Sigmoid colon (tissue), 7 donors: ENCODE data around the gene TOM1L2. TPM values are rescaled to one million over a fixed set of nuclear protein-coding genes. Genes with fewer than 3 reads are reported as not detected.

Experiments
- DNase-seq: peaks from one replicate; pipeline ENCODE4 v3.0.0-alpha.2; 2019
- H3K27ac ChIP-seq, 4 donors: fragments of 200-600 bp; sonication (generic); one replicate each; pipeline ENCODE4 v1.5.1; 2016 to 2019; ENCODE audit warnings: mild to moderate bottlenecking in 1 of 4
- H3K27me3 ChIP-seq, 3 donors: fragments of 200-600 bp; sonication (generic); one replicate each; pipeline ENCODE4 v1.5.1; 2019; ENCODE audit warnings: mild to moderate bottlenecking in 1 of 3
- H3K36me3 ChIP-seq, 4 donors: fragments of 200-600 bp; sonication (generic); one replicate each; pipeline ENCODE4 v1.5.1; 2016 to 2019
- H3K4me1 ChIP-seq, 4 donors: fragments of 200-600 bp; sonication (generic); one replicate each; pipeline ENCODE4 v1.5.1; 2017 to 2019
- H3K4me3 ChIP-seq, 4 donors: fragments of 200-600 bp; sonication (generic); one replicate each; pipeline ENCODE4 v1.5.1; 2017 to 2019; ENCODE audit warnings: mild to moderate bottlenecking in 2 of 4, moderate library complexity in 1 of 4
- H3K9me3 ChIP-seq, 4 donors: fragments of 200-600 bp in 3 of 4; sonication (generic) in 3 of 4; one replicate each; pipeline versions ENCODE4 v1.5.1 to v1.6.1; 2013 to 2019
- CTCF ChIP-seq, 4 experiments: fragments of 450-650 bp in 3 of 4; fragments of 200-600 bp in 1 of 4; IDR thresholded peaks; one replicate each; pipeline ENCODE4 v1.5.1; 2016 to 2019; ENCODE audit warnings: antibody characterized with exemption in 4 of 4, mild to moderate bottlenecking in 3 of 4, moderate library complexity in 2 of 4
- EP300 ChIP-seq, 4 donors: sonication (generic); formaldehyde crosslinking; IDR thresholded peaks; one replicate each; pipeline ENCODE4 v1.6.1; 2017; ENCODE audit warnings: antibody characterized with exemption in 4 of 4
- POLR2A ChIP-seq, 2 donors: fragments of 450-650 bp; IDR thresholded peaks; one replicate each; pipeline ENCODE4 v1.6.1; 2016; ENCODE audit warnings: antibody characterized with exemption in 2 of 2, mild to moderate bottlenecking in 2 of 2, moderate library complexity in 2 of 2
- POLR2AphosphoS5 ChIP-seq, 4 donors: sonication (generic); formaldehyde crosslinking; IDR thresholded peaks; one replicate each; pipeline ENCODE4 v1.6.1; 2017; ENCODE audit warnings: antibody characterized with exemption in 4 of 4
- WGBS, 2 donors: extraction: QIAGEN DNeasy Blood & Tissue Kit; methylation state at CpG; one replicate each; pipeline ENCODE4 v1.1.7; 2013; 5-methylcytosine and 5-hydroxymethylcytosine counted together
- intact Hi-C: fragments of 100-400 bp; cut with DNase I; formaldehyde crosslinking; loops from one replicate; pipeline ENCODE4 v1.15.1; 2023
- polyA plus RNA-seq, 3 donors: library from polyadenylated mRNA; stranded (reverse); fragments of 200-250 nt; gene quantifications; one replicate each; pipeline ENCODE4 v1.2.3, GENCODE V29; 2013
- total RNA-seq, 4 donors: library from RNA; depleted of rRNA; stranded (reverse); fragments of >200 nt; gene quantifications; one replicate each; pipeline ENCODE4 v1.1.0, GENCODE V29; 2016
- donor health status: healthy with polysubstance abuse.
- donor health status: Bipolar disorder and iron deficiency.
- donor health status: healthy.

TOM1L2 gene
- total and polyA plus RNA-seq, 7 donors: 13.8 to 215 (median 43.3) TPM

- DNase-seq: no peak
- Histone ChIP-seq H3K27ac (peak overlapping the region in 2 of 4 donors; percentile 86 to 92), H3K9me3 (no peaks in the 10 kb centered on the region), H3K4me1 (peaks cover 0 to 62% (median 52%) of the 10 kb centered on the region in 4 donors), H3K27me3 (no peaks in the 10 kb centered on the region), H3K36me3 (peaks cover 0 to 7% (median under 1%) of the 10 kb centered on the region in 4 donors), H3K4me3 (no peak overlapping the region)
- TF ChIP-seq POLR2AphosphoS5 (IDR thresholded peaks at IDR 0.05) (no peak), CTCF (IDR thresholded peaks at IDR 0.05) (no peak), EP300 (IDR thresholded peaks at IDR 0.05) (no peak), POLR2A (IDR thresholded peaks at IDR 0.05) (no peak)
- intact Hi-C loops: no loop called here
- WGBS, 2 donors: 83 to 84% methylated on average over 8 of the region's 8 CpGs
These were observed 98.7 kb downstream of the TOM1L2 start for GRCh38 chr17:17873450-17873991.

GRCh38 chr17:17872547-17873345, 99.5 kb downstream of the TOM1L2 start:
- intact Hi-C loops: no loop called here
- peak overlapping the region in 2 of 4 donors; percentile 86 to 92 for H3K27ac ChIP-seq
- TF ChIP-seq CTCF (IDR thresholded peaks at IDR 0.05): no peak
- no peak for TF ChIP-seq POLR2AphosphoS5 (IDR thresholded peaks at IDR 0.05)
- TF ChIP-seq EP300 (IDR thresholded peaks at IDR 0.05): no peak
- TF ChIP-seq POLR2A (IDR thresholded peaks at IDR 0.05): no peak
- H3K4me3 ChIP-seq: no peak overlapping the region
- H3K27me3 ChIP-seq: no peaks in the 10 kb centered on the region
- 90 to 92% methylated on average over 9 of the region's 9 CpGs for WGBS, 2 donors
- H3K4me1 ChIP-seq: peaks cover 0 to 60% (median 49%) of the 10 kb centered on the region in 4 donors
- H3K36me3 ChIP-seq: peaks cover 0 to 13% (median 6%) of the 10 kb centered on the region in 4 donors
- no peak for DNase-seq
- H3K9me3 ChIP-seq: no peaks in the 10 kb centered on the region

DNA sequence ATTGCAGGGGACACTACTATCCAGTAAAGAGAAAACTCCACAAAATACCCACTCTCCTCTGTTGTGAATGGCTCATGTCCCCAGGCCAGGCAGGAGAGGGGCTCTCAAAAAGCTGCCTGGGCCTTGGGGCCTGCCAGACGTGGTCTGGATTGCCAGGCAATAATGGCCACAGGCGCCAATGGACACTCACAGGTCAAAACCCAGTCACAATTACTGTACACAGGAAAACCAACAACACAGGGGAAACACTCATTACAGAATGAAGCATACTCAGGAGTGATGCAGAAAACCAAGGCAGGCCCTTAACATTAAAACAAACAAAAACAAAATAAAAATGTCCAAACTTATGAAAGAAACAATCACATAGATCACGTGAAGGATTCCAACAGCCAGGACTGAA, 100.3 kb downstream of the TOM1L2 start:
- Histone ChIP-seq H3K4me3 (no peak overlapping the region), H3K27me3 (no peaks in the 10 kb centered on the region), H3K4me1 (peaks cover 0 to 54% (median 41%) of the 10 kb centered on the region in 4 donors), H3K36me3 (peaks cover 0 to 20% (median 11%) of the 10 kb centered on the region in 4 donors), H3K27ac (no peak overlapping the region), H3K9me3 (no peaks in the 10 kb centered on the region)
- 90% methylated on average over 3 of the region's 3 CpGs for WGBS, 2 donors
- no peak for DNase-seq
- no peak for TF ChIP-seq CTCF (IDR thresholded peaks at IDR 0.05)
- TF ChIP-seq POLR2A (IDR thresholded peaks at IDR 0.05): no peak
- TF ChIP-seq POLR2AphosphoS5 (IDR thresholded peaks at IDR 0.05): no peak
- TF ChIP-seq EP300 (IDR thresholded peaks at IDR 0.05): no peak
- intact Hi-C loops: no loop called here

- peak overlapping the region in 2 of 4 donors; percentile 42 to 61 for H3K27ac ChIP-seq
- no peak overlapping the region for H3K4me3 ChIP-seq
- WGBS, 2 donors: 76 to 86% methylated on average over 6 of the region's 6 CpGs
- TF ChIP-seq CTCF (IDR thresholded peaks at IDR 0.05) (no peak), POLR2AphosphoS5 (IDR thresholded peaks at IDR 0.05) (no peak), POLR2A (IDR thresholded peaks at IDR 0.05) (no peak), EP300 (IDR thresholded peaks at IDR 0.05) (no peak)
- no peaks in the 10 kb centered on the region for H3K27me3 ChIP-seq
- H3K36me3 ChIP-seq: peaks cover 0 to 33% (median 13%) of the 10 kb centered on the region in 4 donors
- intact Hi-C loops: no loop called here
- peaks cover 0 to 38% (median 27%) of the 10 kb centered on the region in 4 donors for H3K4me1 ChIP-seq
- no peaks in the 10 kb centered on the region for H3K9me3 ChIP-seq
- DNase-seq: no peak
These were observed 102.0 kb downstream of the TOM1L2 start for GRCh38 chr17:17870247-17870646.
